HEK293 (cell line): ENCODE results near the gene CDH23.

Source experiments
- CTCF ChIA-PET: fragments of 350-600 bp; formaldehyde crosslinking; extraction: SDS; loops from one replicate; lab custom pipeline; 2021; ENCODE audit warnings: antibody characterized with exemption; lab: Yijun Ruan, JAX
- POLR2A ChIA-PET: fragments of 300-600 bp; formaldehyde crosslinking; extraction: SDS; loops from one replicate; lab custom pipeline; 2020; ENCODE audit warnings: antibody characterized with exemption, inconsistent platforms; lab: Yijun Ruan, JAX
- H3K27ac ChIP-seq: fragments of 200-500 bp; sonication (Bioruptor generic); 2 replicates; pipeline ENCODE4 v1.5.1; 2014; ENCODE audit warnings: low read depth, low read length, control low read depth, inconsistent platforms; ENCODE audit errors: extremely low read depth
- H3K36me3 ChIP-seq, 2 experiments: fragments of 200-500 bp in 1 of 2; sonication (Bioruptor generic) in 1 of 2; 1 replicate in 1 of 2; 2 replicates in 1 of 2; pipeline ENCODE4 v1.5.1; 2014 to 2017; ENCODE audit warnings: inconsistent platforms in 2 of 2, low read length in 2 of 2; ENCODE audit not compliant: control insufficient read depth in 2 of 2, insufficient read depth in 1 of 2
- H3K4me1 ChIP-seq: fragments of 200-500 bp; sonication (Bioruptor generic); 2 replicates; pipeline ENCODE4 v1.5.1; 2014; ENCODE audit warnings: mild to moderate bottlenecking, low read length, inconsistent platforms; ENCODE audit not compliant: control insufficient read depth, insufficient read depth
- H3K4me3 ChIP-seq: 2 replicates; pipeline ENCODE4 v1.5.1; 2011; ENCODE audit warnings: low read depth, mild to moderate bottlenecking, control low read depth, low read length, moderate library complexity
- H3K9me3 ChIP-seq: fragments of 200-500 bp; sonication (Bioruptor generic); 2 replicates; pipeline ENCODE4 v1.5.1; 2014; ENCODE audit warnings: low read depth, low read length, inconsistent platforms; ENCODE audit not compliant: control insufficient read depth, insufficient read depth
- EGR2 ChIP-seq: fragments of 450-650 bp; formaldehyde crosslinking; IDR thresholded peaks from 2 replicates; pipeline ENCODE4 v1.5.1; 2016; ENCODE audit warnings: low read depth, missing biosample characterization, missing genetic modification characterization
- HOXA7 ChIP-seq: sonication (generic); formaldehyde crosslinking; IDR thresholded peaks from 2 replicates; pipeline ENCODE4 v1.8.1; 2022; ENCODE audit warnings: missing genetic modification reagents, borderline replicate concordance
- KLF10 ChIP-seq: fragments of 450-650 bp; IDR thresholded peaks from 2 replicates; pipeline ENCODE4 v1.5.1; 2018; ENCODE audit warnings: missing biosample characterization, mild to moderate bottlenecking, missing genetic modification characterization
- MYNN ChIP-seq: fragments of 450-650 bp; formaldehyde crosslinking; IDR thresholded peaks from 2 replicates; pipeline ENCODE4 v1.5.1; 2016; ENCODE audit warnings: missing biosample characterization, missing genetic modification characterization, borderline replicate concordance
- SP7 ChIP-seq: fragments of 450-650 bp; formaldehyde crosslinking; IDR thresholded peaks from 2 replicates; pipeline ENCODE4 v1.5.1; 2016; ENCODE audit warnings: missing biosample characterization, missing genetic modification characterization
- YY2 ChIP-seq: fragments of 450-650 bp; formaldehyde crosslinking; IDR thresholded peaks from 2 replicates; pipeline ENCODE4 v1.5.1; 2016; ENCODE audit warnings: missing biosample characterization, missing genetic modification characterization
- ZFHX2 ChIP-seq: fragments of 450-650 bp; formaldehyde crosslinking; conservative IDR thresholded peaks from 2 replicates; pipeline ENCODE4 v1.5.1; 2016; ENCODE audit warnings: missing biosample characterization, missing genetic modification characterization
- ZFP41 ChIP-seq: fragments of 450-650 bp; formaldehyde crosslinking; IDR thresholded peaks from 2 replicates; pipeline ENCODE4 v1.5.1; 2016; ENCODE audit warnings: missing biosample characterization, missing genetic modification characterization, borderline replicate concordance
- ZNF10 ChIP-seq: fragments of 450-650 bp; formaldehyde crosslinking; IDR thresholded peaks from 2 replicates; pipeline ENCODE4 v1.5.1; 2017; ENCODE audit warnings: missing biosample characterization, missing genetic modification characterization
- ZNF114 ChIP-seq: fragments of 450-650 bp; formaldehyde crosslinking; IDR thresholded peaks from 2 replicates; pipeline ENCODE4 v1.5.0; 2017; ENCODE audit warnings: missing biosample characterization, missing genetic modification characterization
- ZNF146 ChIP-seq: fragments of 450-650 bp; formaldehyde crosslinking; IDR thresholded peaks from 2 replicates; pipeline ENCODE4 v1.5.1; 2016; ENCODE audit warnings: missing biosample characterization, missing genetic modification characterization
- ZNF157 ChIP-seq: fragments of 450-650 bp; formaldehyde crosslinking; IDR thresholded peaks from 2 replicates; pipeline ENCODE4 v1.5.1; 2016; ENCODE audit warnings: missing biosample characterization, missing genetic modification characterization
- ZNF184 ChIP-seq: fragments of 450-650 bp; IDR thresholded peaks from 2 replicates; pipeline ENCODE4 v1.5.1; 2018; ENCODE audit warnings: missing biosample characterization, mild to moderate bottlenecking, missing genetic modification characterization
- ZNF23 ChIP-seq: fragments of 450-650 bp; formaldehyde crosslinking; IDR thresholded peaks from 2 replicates; pipeline ENCODE4 v1.5.1; 2016; ENCODE audit warnings: missing biosample characterization, missing genetic modification characterization, borderline replicate concordance
- ZNF239 ChIP-seq: fragments of 450-650 bp; formaldehyde crosslinking; IDR thresholded peaks from 2 replicates; pipeline ENCODE4 v1.5.1; 2016; ENCODE audit warnings: missing biosample characterization, missing genetic modification characterization
- ZNF266 ChIP-seq: fragments of 450-650 bp; formaldehyde crosslinking; IDR thresholded peaks from 2 replicates; pipeline ENCODE4 v1.5.1; 2016; ENCODE audit warnings: missing biosample characterization, missing genetic modification characterization, low read depth
- ZNF366 ChIP-seq: fragments of 450-650 bp; formaldehyde crosslinking; conservative IDR thresholded peaks from 2 replicates; pipeline ENCODE4 v1.5.1; 2016; ENCODE audit warnings: missing biosample characterization, missing genetic modification characterization
- ZNF639 ChIP-seq: fragments of 450-650 bp; formaldehyde crosslinking; IDR thresholded peaks from 2 replicates; pipeline ENCODE4 v1.5.1; 2016; ENCODE audit warnings: missing biosample characterization, missing genetic modification characterization
- ZNF830 ChIP-seq: fragments of 450-650 bp; IDR thresholded peaks from 2 replicates; pipeline ENCODE4 v1.5.0; 2018; ENCODE audit warnings: missing biosample characterization, missing genetic modification characterization, low read depth, mild to moderate bottlenecking, moderate library complexity
- TF ChIP-seq, protein P1 (sequence below): fragments of 450-650 bp; formaldehyde crosslinking; IDR thresholded peaks from 2 replicates; pipeline ENCODE4 v1.5.1; 2017; ENCODE audit warnings: missing biosample characterization, missing genetic modification characterization
- TF ChIP-seq, protein P2 (sequence below): fragments of 450-650 bp; formaldehyde crosslinking; IDR thresholded peaks from 2 replicates; pipeline ENCODE4 v1.5.1; 2016; ENCODE audit warnings: missing biosample characterization, missing genetic modification characterization

CDH23 gene

GRCh38 chr10:71721313-71721712, 324.6 kb downstream of the CDH23 start (continued):
- TF ChIP-seq ZNF146 (tag by site-specific recombination), result no peak
- TF ChIP-seq ZNF114 (tag by site-specific recombination), result no peak
- TF ChIP-seq YY2 (tag by site-specific recombination), result no peak
- no peak for TF ChIP-seq ZNF184 (tag by site-specific recombination)
- TF ChIP-seq ZNF239 (tag by site-specific recombination), result no peak
- TF ChIP-seq EGR2 (tag by site-specific recombination), result no peak
- no peak for TF ChIP-seq ZFP41 (tag by site-specific recombination)
- no peak for TF ChIP-seq ZNF266 (tag by site-specific recombination)
- TF ChIP-seq ZNF23, result no peak
- no peak for TF ChIP-seq ZFHX2
- TF ChIP-seq, all 188 proteins: peak for 0

GRCh38 chr10:71722849-71723248, 326.1 kb downstream of the CDH23 start:
- no peaks in the 10 kb centered on the region for H3K9me3 ChIP-seq
- POLR2A ChIA-PET, result no interaction called here
- no peak overlapping the region for H3K27ac ChIP-seq
- no peak overlapping the region for H3K4me3 ChIP-seq
- no peaks in the 10 kb centered on the region for H3K4me1 ChIP-seq
- CTCF ChIA-PET, result interaction anchor here (1.1 to 1.3 kb wide), 2 partner anchors 14 to 26 kb away, joined by 3 to 4 read pairs; no protein-coding TSS in a partner anchor
- no peaks in the 10 kb centered on the region for H3K36me3 ChIP-seq
- TF ChIP-seq SP7 (tag by site-specific recombination), result no peak
- no peak for TF ChIP-seq ZNF10
- TF ChIP-seq KLF10 (tag by site-specific recombination), result no peak
- TF ChIP-seq, protein P1, sequence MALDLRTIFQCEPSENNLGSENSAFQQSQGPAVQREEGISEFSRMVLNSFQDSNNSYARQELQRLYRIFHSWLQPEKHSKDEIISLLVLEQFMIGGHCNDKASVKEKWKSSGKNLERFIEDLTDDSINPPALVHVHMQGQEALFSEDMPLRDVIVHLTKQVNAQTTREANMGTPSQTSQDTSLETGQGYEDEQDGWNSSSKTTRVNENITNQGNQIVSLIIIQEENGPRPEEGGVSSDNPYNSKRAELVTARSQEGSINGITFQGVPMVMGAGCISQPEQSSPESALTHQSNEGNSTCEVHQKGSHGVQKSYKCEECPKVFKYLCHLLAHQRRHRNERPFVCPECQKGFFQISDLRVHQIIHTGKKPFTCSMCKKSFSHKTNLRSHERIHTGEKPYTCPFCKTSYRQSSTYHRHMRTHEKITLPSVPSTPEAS (tag by site-specific recombination), result no peak
- no peak for TF ChIP-seq HOXA7 (CRISPR knock-in tag)
- TF ChIP-seq ZNF157, result no peak
- no peak for TF ChIP-seq ZNF830 (tag by site-specific recombination)
- no peak for TF ChIP-seq MYNN (tag by site-specific recombination)
- TF ChIP-seq ZNF639 (tag by site-specific recombination), result no peak
- TF ChIP-seq, protein P2, sequence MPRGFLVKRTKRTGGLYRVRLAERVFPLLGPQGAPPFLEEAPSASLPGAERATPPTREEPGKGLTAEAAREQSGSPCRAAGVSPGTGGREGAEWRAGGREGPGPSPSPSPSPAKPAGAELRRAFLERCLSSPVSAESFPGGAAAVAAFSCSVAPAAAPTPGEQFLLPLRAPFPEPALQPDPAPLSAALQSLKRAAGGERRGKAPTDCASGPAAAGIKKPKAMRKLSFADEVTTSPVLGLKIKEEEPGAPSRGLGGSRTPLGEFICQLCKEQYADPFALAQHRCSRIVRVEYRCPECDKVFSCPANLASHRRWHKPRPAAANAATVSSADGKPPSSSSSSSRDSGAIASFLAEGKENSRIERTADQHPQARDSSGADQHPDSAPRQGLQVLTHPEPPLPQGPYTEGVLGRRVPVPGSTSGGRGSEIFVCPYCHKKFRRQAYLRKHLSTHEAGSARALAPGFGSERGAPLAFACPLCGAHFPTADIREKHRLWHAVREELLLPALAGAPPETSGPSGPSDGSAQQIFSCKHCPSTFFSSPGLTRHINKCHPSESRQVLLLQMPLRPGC (tag by site-specific recombination), result no peak

DNA sequence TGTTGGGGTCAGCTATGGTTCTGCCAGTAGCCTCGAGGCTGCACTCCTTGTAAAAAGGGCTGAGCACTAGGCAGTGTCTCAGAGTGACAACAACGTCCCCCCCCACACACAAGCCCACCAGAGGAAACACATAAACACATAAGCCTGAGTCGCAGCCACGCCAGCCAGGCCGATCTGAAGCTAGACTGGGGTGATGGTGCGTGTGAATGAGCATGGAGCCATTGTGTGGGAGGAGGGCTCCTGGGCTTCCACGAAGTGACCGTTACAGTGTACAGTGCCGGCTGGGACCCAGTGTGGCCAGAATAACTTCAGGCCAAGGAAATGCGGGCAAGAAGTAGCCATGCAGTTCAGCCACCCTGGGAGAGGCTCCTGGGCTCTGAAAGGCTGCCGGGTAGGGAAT, 326.6 kb downstream of the CDH23 start:
- H3K9me3 ChIP-seq, result no peaks in the 10 kb centered on the region
- POLR2A ChIA-PET, result no interaction called here
- TF ChIP-seq ZNF366 (tag by site-specific recombination) (no peak), KLF10 (tag by site-specific recombination) (no peak)
- TF ChIP-seq, all 188 proteins: peak for 0
- Histone ChIP-seq H3K4me1 (no peaks in the 10 kb centered on the region), H3K4me3 (no peak overlapping the region), H3K27ac (no peak overlapping the region), H3K36me3 (no peaks in the 10 kb centered on the region)
- CTCF ChIA-PET, result interaction anchor here (1.3 kb wide), 1 partner anchor 27 kb away, joined by 4 read pairs; no protein-coding TSS in a partner anchor
